NOMO-1 treated with DMSO at 0.1 percent for 48 hours (cell line): ENCODE measurements around the gene ZBTB25.

Experiments
- DNase-seq: peaks from one replicate; lab custom pipeline; 2025; ENCODE audit not compliant: unreplicated experiment; lab: John Stamatoyannopoulos, UW

Gene ZBTB25

DNA sequence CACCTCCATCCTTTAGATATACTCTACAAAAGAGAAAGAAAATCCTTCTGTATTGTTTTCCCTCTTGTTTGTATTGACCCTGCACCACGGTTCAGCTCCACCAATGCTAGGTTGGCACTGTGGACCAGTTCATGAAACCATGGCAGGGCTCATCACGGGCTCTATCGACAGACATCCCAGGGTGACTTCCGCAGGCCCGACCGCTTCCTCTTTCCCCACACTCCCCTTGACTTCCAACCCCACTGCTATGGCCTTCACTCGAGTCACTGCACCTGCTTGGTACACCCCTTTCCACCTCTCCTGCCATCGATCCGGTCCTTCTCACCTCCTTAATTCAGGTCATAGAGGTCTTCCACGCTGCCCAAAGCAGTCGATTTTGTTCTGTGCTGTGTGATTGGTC, 59.5 kb downstream of the ZBTB25 start:
- DNase-seq: peak; percentile 77

DNA sequence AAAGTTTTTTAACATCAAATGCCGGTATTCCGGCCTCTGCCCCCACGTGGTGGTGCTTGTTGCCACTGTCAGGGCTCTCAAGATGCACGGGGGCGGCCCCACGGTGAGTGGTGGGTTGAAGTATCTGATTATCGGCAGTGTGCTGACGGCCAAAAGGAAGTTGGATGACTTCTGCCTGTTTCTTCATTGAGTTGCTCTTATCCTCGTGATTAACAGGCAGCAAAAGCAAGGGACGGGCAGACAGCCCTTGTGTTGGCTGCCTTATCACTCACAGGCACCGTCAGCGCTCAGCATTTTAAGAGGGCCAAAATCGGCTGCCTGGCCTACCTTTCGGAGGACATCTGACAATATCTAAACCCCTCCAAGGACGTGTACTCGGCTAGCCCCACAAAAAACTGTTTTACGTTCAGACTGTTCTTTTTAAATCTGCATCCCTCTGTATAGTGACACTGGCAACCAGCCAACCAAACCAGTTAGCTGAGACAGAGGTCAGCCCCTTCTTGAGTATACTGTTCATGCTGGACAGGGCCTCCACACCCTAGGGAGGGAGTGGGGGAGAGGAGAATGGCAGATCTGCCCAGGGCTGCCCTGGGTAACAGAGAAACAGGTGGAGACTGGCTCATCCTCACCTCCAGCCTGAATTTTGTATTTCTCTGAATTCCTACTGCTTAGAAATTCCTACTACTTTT, 61.2 kb downstream of the ZBTB25 start:
- no peak for DNase-seq

DNA sequence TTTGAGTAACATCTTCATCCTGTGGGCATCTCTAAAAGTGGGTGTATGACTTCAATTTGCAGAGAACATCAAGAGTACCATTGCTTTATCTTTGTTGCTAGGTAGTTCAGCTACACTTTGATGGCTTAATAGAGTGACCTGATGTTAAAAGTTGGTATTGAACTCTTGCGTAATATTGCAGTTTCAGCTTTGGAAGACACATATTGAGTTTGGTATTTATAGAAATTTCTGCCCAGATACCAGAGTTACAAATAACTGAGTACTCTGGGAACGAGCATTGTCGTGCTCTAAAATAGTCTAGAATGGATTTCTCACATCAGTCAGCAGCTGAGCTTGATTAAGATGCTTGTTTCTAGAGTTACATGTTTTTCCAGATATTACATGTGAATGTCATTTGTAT, 63.1 kb downstream of the ZBTB25 start:
- DNase-seq: no peak

DNA sequence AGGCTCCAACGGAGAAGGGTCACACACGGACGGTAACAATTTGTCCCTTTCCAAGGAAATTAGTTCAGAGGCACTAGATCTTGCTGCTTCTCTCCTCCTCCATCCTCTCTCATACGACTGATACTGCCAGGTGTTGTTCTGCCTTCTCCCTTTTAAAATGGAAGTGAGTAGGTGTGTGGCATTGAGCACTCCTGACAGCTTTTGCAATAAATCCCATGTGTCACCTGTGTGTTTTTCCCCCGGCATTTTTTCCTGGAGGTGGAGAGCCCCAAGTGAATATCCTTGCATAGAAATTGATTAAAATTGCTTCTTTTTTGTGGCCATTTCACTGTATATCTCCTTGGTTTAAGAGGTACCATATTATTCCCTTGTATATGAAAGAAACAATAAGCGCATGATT, 64.5 kb downstream of the ZBTB25 start:
- DNase-seq: no peak

DNA sequence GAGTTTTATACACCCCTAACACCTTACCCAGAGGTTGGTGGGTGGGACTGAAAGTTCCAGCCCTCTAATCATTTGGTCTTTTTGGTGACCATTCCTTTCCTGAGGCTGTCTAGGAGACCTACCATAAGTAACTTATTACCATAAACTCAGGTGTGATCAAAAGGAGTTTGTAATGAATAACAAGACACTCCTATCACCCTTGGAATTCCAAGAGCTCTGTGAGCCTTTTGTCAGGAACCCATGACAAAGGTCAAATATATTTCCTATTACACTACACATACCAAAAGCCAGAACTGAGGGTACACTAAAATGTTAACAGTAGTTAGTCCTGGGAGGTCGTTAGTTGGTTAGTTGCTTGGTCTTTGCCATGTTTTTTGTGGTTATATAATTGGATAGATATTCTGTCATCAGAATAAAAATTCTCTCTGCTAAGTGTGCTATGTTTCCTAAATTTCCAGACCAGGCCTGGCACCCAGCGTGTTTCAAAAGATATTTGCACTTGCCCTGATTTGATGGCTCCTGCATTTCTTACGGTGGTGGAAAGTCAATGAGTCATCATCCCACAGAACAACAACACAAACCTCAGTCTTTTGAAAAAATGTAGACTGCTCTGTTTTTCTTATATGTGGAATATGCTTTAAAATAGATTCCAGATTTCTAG, 65.3 kb downstream of the ZBTB25 start:
- DNase-seq: no peak

DNA sequence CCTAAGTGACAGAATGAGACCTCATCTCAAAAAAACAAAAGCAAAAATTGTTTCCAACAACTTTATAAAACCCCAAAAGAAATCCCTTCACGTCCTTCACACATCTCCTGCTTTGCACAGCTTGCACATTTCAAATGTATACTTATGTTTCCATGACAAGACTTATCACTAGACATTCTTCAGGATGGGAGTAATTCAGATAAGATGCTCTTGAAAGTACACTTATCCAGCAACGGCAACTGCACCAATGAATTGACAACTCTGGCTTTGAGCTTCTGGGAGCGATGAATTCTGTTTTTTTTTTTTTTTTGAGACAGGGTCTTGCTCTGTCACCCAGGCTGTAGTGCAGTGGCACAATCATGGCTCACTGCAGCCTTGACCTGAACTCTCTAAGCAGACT, 69.1 kb downstream of the ZBTB25 start:
- DNase-seq: no peak

DNA sequence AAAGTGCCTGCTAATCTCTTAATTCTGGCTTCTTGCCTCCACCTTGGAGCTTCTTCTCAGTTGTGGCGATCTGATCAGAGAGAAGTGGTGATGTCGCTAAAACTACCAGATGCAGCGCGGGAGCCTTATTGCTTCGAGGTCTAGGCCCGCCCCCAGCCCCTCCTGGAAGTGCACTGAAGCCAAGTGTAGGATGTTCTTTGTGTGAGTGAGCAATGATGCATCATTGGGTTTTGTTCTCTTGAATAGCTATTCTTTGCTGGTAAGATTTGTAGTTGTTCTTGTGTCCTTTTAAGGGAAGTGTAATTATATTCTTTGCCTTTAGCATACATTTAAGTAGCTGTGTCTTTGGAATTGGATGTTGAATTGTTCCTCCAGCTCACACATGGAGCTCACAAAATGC, 79.7 kb downstream of the ZBTB25 start:
- DNase-seq: no peak

DNA sequence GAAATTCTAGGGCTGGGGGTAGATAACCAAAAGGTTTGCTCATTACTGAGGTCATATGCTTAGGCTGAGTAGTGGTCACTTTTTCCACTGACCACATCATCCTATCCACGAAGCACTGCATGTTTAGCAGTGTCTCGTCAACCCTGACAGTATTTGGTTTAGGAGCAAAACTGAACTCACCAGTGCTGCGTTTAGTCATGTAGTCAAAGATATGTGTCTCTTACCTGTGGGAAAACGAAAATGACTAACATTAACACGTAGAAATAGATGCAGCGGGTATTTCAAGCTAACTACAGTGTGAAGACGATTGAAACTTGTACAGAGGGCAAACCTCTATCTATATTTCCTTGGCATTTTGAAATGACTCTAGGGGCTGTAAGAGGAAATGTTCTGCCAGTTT, 80.9 kb downstream of the ZBTB25 start:
- no peak for DNase-seq

DNA sequence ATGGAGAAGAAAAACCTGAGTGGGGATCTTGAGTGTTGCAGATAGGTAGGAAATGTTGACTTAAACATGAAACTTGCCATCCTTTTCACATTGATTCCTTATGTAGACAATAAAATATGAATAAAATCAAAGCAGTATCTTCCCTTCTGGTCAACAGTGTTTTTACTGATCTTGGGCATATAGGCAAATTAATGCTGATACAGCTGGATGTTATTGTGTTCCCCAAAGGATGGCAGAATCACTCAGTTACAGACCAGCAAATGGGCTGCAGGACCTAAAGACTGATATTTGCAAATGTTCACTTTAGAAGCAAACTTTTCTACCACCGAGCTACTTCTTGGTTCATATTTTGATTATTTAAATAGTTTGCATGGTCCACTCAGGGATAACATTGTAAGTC, 81.6 kb downstream of the ZBTB25 start:
- no peak for DNase-seq

DNA sequence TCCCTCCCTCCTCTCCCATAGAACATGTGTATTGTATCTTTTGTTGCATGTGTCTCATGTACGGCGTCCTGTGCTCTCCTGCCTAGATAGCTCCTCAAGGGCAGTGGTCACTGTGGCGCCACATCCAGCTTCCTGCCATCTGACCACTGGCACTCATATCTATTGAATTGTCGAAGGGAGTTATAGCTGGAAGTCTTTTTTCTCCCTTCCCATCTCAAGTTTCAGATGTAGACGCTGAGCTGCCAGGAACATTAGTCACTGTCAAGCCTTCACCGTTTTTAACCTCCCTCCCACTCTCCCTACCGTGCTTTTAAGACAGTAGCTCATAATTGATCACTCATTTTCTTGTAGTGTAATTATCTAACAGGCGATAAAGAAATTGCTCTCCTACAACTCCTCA, 82.5 kb downstream of the ZBTB25 start:
- no peak for DNase-seq

DNA sequence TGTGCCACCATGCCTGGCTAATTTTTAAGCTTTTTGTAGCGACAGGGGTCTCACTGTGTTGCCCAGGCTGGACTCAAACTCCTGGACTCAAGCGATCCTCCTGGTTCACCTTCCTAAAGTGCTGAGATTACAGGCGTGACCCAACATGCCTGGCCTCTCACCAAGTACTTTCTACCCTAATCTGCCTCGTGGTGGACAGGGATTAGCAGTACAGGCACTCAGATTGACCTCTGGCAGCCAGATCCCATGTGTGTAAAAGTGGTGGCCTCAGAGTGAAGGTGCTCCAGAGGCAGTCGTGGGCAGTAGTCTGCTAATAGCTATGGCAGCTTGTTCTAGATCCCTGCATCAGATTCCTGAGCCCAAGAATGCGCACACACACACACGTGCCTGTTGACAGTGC, 84.6 kb downstream of the ZBTB25 start:
- no peak for DNase-seq

DNA sequence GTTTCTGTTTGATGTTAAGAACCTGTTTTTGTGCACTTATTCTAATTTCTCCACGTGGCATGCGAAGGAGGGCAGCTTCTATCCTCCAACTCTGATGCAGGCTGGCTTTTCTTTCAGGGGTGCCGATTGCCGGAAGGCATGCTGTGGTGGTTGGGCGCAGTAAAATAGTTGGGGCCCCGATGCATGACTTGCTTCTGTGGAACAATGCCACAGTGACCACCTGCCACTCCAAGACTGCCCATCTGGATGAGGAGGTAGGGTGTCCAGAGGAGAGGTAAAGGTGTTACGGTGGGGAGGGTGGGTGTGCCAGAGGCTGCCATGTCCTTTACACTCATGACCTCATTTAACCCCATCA, 85.9 kb downstream of the ZBTB25 start:
- no peak for DNase-seq

DNA sequence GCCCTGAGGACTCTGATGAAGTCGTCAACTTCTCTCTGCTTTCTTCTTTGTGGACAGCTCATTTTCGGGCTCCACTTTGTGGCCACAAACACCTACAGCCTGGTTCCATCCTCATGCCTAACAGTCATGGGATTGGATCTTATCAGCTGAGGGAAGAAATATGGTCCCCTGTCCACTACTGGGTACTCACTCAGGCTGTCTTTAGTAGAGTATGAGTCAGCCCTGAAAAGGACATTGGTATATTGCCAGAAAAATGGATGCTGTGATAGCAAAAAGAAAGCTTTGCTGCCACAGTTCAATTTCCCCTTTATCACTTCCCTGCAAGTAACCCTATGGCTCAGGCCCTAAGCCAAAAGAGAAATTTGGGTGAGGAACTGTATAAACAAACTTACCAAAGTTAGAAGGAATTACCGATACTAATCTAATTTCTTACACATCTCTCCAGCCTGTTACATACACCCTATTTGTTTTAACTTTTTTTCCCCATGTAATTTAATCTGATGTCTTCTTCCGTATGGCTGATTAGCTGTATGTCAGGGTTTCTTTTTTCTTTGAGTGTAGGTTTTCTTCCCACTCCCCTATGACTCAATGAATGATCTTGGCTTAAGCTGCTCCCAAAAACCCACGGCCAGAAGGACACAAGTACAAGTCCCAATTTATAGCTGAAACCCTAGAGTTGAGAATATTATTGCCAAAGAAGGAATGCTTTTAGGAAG, 86.4 kb downstream of the ZBTB25 start:
- no peak for DNase-seq

DNA sequence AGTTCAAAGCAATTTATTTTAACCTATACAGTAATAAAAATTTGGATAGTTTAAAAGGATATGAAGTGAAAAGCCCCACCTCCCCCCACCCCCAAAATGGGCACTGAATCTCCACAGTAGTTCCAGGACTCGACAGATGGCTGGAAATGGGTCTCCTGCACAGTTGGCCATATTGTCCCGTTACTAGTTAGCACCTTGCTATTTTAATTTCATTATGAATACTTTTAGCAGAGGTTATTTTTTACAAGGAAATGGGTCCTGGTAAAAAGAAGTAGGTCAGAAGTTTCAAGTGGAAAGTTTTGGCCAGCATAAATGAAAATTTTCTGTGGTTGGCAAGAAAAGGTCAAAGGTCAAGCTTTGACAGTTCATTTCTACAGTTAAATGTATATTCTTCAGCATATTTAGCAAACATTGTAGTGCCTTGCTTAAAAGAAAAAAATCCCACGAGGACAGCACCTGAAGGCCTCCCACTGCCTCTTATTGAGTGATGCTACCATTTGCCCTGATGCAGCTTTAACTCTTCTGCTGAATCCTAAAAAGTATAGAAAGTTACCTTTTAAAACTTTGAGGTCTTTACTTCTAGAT, 87.2 kb downstream of the ZBTB25 start:
- no peak for DNase-seq

DNA sequence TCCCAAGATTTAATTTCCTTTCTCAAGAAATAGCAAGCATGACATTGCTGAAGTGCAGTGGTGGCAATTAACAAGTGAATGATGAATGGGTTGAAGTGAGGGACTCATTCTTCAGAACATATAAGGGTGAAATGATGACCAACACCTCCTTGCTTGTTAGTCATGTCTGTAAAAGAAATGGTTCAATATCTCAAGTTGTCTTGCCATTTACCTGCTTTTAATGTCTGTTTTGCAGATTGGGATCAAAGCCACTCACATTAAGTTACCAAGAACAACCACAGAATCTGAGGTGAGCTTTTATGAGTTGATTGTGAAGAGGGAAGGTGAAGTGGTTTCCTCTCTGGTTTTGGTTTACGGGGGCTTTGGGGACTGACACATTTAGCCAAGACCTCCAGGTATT, 91.4 kb downstream of the ZBTB25 start:
- DNase-seq: no peak

DNA sequence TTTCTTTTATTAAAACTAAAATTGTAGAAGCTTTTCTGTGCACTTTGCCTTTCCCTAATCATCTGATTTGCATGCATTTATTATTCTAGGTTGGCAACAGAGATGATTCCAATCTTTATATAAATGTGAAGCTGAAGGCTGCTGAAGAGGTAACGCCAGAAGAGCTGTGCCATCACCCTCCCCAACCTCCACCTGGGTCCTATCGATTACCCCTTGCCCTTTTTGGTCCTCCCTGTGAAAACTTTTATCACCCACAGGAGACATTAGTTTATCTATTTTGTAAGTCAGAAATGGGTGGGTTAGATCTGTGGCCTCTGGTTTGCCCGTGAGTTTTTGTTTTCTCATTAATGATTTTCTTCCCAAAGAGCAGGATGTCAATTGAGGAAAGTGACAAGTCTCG, 92.6 kb downstream of the ZBTB25 start:
- no peak for DNase-seq

DNA sequence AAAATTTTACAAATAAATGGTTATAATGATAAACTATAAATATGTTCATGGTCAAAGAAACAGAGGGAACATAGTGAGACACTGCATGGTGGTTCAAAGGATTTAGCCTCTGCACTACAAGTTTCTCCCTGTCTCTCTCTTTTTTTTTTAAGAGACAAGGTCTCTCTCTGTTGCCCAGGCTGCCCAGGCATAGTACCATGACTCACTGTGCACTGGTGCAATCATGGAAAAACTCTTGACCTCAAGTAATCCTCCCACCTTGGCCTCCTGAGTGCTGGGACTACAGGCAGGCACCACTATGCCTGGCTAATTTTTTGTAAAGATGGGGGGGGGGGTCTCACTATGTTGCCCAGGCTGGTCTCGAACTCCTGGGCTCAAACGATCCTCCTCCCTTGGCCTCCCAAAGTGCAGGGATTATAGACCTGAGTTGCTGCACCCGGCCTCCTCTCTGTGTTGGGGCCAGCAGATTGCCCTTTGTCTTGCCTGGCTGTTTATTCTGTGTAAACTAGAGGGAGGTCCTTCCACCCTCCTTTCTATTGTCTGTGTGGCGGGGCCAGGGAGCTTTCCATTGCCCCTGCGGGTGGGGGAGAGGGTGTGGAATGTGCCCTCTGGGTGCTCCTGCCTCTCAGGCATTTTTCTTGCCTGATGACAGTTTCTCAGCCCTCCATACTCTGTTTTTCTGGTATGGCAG, 93.4 kb downstream of the ZBTB25 start:
- no peak for DNase-seq

DNA sequence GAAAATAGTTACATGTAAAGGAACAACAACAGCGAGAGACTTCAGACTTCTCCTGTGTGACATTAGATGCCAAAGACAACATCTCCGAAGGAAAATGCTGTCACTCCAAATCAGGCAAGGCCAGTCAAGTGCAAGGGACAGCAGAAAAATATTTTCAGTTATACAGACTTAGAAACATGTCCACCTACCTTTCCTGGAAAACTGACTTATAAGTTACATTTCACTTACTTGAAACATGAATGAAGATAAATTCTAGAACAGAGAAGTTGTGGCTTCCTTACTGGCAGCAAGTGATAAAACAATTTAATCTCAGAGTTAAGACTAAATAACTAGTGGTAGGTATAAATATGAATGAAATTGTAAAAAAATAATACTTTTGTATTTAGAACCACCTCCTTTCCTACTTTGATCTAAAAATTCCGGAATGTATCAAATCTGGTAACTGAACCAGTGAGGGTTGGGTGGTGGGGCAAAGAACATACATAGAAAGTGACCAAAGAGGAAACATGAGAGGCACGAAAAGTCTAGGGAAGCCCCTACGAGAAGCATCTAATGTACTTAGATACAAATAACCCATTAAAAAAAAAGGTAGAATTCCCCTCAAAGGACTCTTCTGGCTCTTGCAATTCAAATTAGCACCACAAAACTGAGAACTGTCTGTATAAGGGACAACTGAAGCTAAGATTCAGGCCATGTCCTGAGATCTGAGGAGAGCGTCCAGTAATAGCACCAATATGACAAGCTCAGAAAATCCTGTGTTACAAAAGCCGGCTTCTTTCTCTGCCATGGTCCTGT, 94.3 kb downstream of the ZBTB25 start:
- no peak for DNase-seq

DNA sequence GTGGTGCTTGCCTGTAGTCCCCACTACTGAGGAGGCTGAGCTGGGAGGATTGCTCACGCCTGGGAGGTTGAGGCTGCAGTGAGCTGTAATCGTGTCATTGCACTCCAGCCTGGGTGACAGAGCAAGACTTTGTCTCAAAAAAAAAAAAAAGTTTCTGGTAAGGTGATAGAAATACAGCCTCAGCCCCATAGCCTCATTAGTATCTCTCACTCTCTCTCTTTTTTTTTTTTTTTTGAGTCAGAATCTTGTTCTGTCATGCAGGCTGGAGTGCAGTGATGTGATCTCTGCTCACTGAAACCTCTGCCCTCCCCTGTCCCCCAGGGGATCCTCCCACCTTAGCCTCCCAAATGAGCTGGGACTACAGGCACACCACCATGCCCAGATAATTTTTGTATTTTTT, 96.3 kb downstream of the ZBTB25 start:
- DNase-seq: no peak

DNA sequence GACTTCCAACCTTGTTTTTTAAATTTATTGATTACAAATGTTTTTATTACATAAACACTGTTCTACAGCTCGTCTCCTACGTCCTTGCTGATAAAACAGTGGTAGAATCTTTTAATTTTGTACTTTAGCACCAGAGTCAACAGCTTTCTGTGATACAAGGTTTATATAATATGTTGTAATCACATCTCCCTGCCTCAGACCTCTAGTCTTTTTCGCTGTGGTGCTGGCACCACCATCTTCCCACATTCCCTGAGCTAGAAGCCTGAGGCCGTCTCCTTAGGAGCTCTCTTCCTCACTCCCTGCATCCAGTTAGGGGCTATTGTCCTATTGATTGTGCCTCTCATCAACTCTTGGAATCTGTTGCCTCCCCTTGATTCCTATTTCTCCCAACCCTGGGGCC, 98.3 kb downstream of the ZBTB25 start:
- DNase-seq: no peak

DNA sequence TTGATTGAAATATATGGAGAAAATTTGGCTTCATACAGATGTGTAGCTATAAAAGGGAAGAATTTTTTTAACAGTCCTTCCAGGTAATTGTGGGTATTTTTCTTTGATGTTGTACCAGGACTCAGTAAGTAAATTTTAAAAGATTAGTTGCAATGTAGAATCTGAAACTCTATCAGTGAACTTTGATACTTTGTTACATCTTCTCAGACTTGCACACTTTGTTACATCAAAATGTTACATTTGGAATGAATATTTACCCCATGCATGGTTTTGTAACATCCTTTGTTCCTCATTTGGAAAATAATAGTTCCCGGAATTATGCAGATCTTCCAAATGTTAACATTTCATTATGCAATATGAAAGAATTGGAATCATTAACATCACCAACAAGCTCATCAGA, 101.7 kb downstream of the ZBTB25 start:
- no peak for DNase-seq
